Prostate gland (tissue), 2 donors: ENCODE data around the gene ADAMTS17. TPM values are rescaled to one million over a fixed set of nuclear protein-coding genes. Genes with fewer than 3 reads are reported as not detected.

Source experiments
- DNase-seq: peaks from one replicate; pipeline ENCODE4 v3.0.0-alpha.2; 2019; ENCODE audit warnings: low spot score
- H3K27ac ChIP-seq, 2 donors: fragments of 200-600 bp; sonication (generic); 2 replicates each; pipeline ENCODE4 v1.5.1; 2017 to 2019
- H3K27me3 ChIP-seq: fragments of 200-600 bp; sonication (generic); replicated peaks from 2 replicates; pipeline ENCODE4 v1.5.1; 2019; ENCODE audit not compliant: insufficient read depth
- H3K36me3 ChIP-seq, 2 donors: fragments of 200-600 bp; sonication (generic); 1 replicate in 1 of 2; 2 replicates in 1 of 2; pipeline versions ENCODE4 v1.5.1 to v1.8.1; 2017 to 2019
- H3K4me1 ChIP-seq: fragments of 200-600 bp; sonication (generic); replicated peaks from 2 replicates; pipeline ENCODE4 v1.5.1; 2019
- H3K4me3 ChIP-seq, 2 donors: fragments of 200-600 bp; sonication (generic); 2 replicates each; pipeline ENCODE4 v1.5.1; 2017 to 2019
- H3K9me3 ChIP-seq: fragments of 200-600 bp; sonication (generic); 2 replicates; pipeline ENCODE4 v1.5.1; 2017
- CTCF ChIP-seq, 4 experiments: fragments of 200-600 bp in 2 of 4; fragments of 450-650 bp in 2 of 4; sonication (generic) in 2 of 4; IDR thresholded peaks; 1 replicate in 3 of 4; 2 replicates in 1 of 4; pipeline ENCODE4 v1.5.1; 2016 to 2019; ENCODE audit warnings: antibody characterized with exemption in 4 of 4, mild to moderate bottlenecking in 2 of 4, moderate library complexity in 2 of 4
- POLR2A ChIP-seq: fragments of 450-650 bp; IDR thresholded peaks from one replicate; pipeline ENCODE4 v1.6.1; 2016; ENCODE audit warnings: antibody characterized with exemption, mild to moderate bottlenecking
- POLR2AphosphoS5 ChIP-seq: sonication (generic); formaldehyde crosslinking; IDR thresholded peaks from one replicate; pipeline ENCODE4 v1.6.1; 2017; ENCODE audit warnings: antibody characterized with exemption
- WGBS: methylation state at CpG from one replicate; pipeline ENCODE4 v1.1.5; 2018; 5-methylcytosine and 5-hydroxymethylcytosine counted together
- intact Hi-C: fragments of 100-400 bp; cut with DNase I; formaldehyde crosslinking; loops from one replicate; pipeline ENCODE4 v1.14.2; 2022
- total RNA-seq, 2 donors: library from RNA; depleted of rRNA; stranded (reverse); fragments of >200 nt; gene quantifications; one replicate each; pipeline ENCODE4 v1.1.0, GENCODE V29; 2016

The ADAMTS17 gene
- total RNA-seq, 2 donors from 2014 or later: 2.7 to 5.6 TPM

- H3K36me3 ChIP-seq: no peaks in the 10 kb centered on the region
- DNase-seq: no peak
- 96% methylated on average over 14 of the region's 14 CpGs for WGBS
- H3K4me1 ChIP-seq: no peaks in the 10 kb centered on the region
- H3K4me3 ChIP-seq: no peak overlapping the region
- no peak for TF ChIP-seq CTCF (IDR thresholded peaks at IDR 0.05)
- TF ChIP-seq POLR2AphosphoS5: no peak
- no peak overlapping the region for H3K27ac ChIP-seq
- no peaks in the 10 kb centered on the region for H3K27me3 ChIP-seq
- H3K9me3 ChIP-seq: no peaks in the 10 kb centered on the region
- intact Hi-C loops: no loop called here
These were observed 217.4 kb downstream of the ADAMTS17 start for GRCh38 chr15:100124361-100124760.

DNA sequence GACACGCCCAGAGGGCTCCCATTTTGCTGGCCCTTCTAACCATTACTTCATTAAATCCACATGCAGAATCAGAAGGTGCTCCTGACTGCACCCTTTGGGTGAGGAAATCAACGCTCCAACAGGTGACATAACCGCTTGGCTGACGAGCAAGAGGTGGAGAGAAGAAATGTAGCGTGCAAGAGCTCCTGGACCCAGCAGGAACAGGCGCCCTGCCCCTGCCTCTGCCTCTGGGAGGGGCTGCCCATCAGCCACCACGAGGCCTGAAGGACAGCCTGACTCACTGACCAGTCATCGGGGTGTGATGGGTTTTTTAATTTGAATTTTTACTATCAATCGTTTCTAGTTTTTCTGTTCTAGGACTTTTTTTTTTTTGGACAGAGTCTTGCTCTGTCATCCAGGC lies 218.2 kb downstream of the ADAMTS17 start:
- DNase-seq: no peak
- 90% methylated on average over 9 of the region's 9 CpGs for WGBS

DNA sequence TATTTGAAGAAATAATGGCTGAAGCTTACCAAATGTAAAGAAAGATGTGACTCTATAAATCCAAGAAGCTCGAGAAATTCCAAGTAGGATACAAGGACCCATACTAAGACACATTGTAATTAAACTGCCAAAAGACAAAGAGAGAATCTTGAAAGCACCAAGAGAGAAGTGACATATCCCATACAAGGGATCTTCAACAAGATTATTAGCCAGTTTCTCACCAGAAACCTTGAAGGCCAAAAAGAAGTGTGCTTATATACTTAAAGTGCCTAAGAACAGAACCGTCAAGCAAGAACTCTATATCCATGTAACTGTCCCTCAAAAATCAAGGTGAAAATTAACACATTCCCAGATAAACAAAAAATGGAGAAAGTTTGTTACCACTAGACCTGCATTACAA lies 220.5 kb downstream of the ADAMTS17 start:
- WGBS: 80% methylated on average over 2 of the region's 2 CpGs
- intact Hi-C loops: no loop called here
- H3K27ac ChIP-seq: no peak overlapping the region
- H3K9me3 ChIP-seq: no peaks in the 10 kb centered on the region
- H3K4me1 ChIP-seq: no peaks in the 10 kb centered on the region
- DNase-seq: no peak
- no peaks in the 10 kb centered on the region for H3K36me3 ChIP-seq
- no peak overlapping the region for H3K4me3 ChIP-seq
- no peaks in the 10 kb centered on the region for H3K27me3 ChIP-seq
- TF ChIP-seq POLR2A (no peak), POLR2AphosphoS5 (no peak)

More for the DNA sequence above, 218.2 kb downstream of the ADAMTS17 start:
- H3K4me1 ChIP-seq: no peaks in the 10 kb centered on the region
- no peaks in the 10 kb centered on the region for H3K36me3 ChIP-seq
- intact Hi-C loops: no loop called here
- TF ChIP-seq POLR2A (no peak), POLR2AphosphoS5 (no peak), CTCF (IDR thresholded peaks at IDR 0.05) (no peak)
- no peak overlapping the region for H3K4me3 ChIP-seq
- H3K27me3 ChIP-seq: no peaks in the 10 kb centered on the region
- no peaks in the 10 kb centered on the region for H3K9me3 ChIP-seq
- no peak overlapping the region for H3K27ac ChIP-seq

DNA sequence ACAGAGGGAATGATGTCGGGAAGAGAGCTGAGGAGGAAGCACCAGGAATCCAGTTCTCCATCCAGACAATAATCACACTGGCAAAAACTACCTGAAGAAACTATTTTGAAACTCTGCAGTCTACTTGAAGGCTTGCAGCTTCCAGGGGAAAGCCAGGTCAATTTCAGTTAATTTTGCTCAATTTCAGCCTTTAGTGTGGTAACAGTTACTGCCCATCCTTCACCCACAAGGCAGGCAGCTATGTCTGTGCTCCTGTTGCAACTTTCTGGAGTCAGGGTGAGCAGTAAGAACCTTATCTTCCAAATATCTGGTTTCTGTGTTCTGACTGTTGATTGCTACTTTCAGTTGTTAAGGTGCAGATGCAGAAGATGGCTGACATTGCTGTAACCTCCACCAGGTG lies 221.7 kb downstream of the ADAMTS17 start:
- Histone ChIP-seq H3K9me3 (no peaks in the 10 kb centered on the region), H3K27ac (no peak overlapping the region), H3K27me3 (no peaks in the 10 kb centered on the region), H3K4me1 (no peaks in the 10 kb centered on the region), H3K4me3 (no peak overlapping the region), H3K36me3 (no peaks in the 10 kb centered on the region)
- no peak for TF ChIP-seq POLR2AphosphoS5
- no peak for TF ChIP-seq POLR2A
- no peak for TF ChIP-seq CTCF (IDR thresholded peaks at IDR 0.05)
- no peak for DNase-seq
- intact Hi-C loops: no loop called here
- 94% methylated on average over 1 of the region's 1 CpG for WGBS

GRCh38 chr15:100118546-100118945 lies 223.2 kb downstream of the ADAMTS17 start:
- Histone ChIP-seq H3K9me3 (no peaks in the 10 kb centered on the region), H3K4me3 (no peak overlapping the region), H3K27me3 (no peaks in the 10 kb centered on the region), H3K4me1 (no peaks in the 10 kb centered on the region), H3K27ac (no peak overlapping the region), H3K36me3 (no peaks in the 10 kb centered on the region)
- intact Hi-C loops: no loop called here
- 82% methylated on average over 9 of the region's 9 CpGs for WGBS
- no peak for TF ChIP-seq CTCF (IDR thresholded peaks at IDR 0.05)
- no peak for TF ChIP-seq POLR2A
- TF ChIP-seq POLR2AphosphoS5: no peak
- DNase-seq: no peak
